Heart left ventricle (tissue), 13 donors: ENCODE measurements around the gene CDH19.

Source experiments
- CTCF ChIP-seq, 12 donors: fragments of 200-600 bp; sonication (generic) in 4 of 12; IDR thresholded peaks; one replicate each; pipeline versions ENCODE4 v1.5.0 to v1.8.0; 2018 to 2022; ENCODE audit warnings: antibody characterized with exemption in 12 of 12, mild to moderate bottlenecking in 5 of 12
- POLR2A ChIP-seq, 2 donors: fragments of 450-650 bp; IDR thresholded peaks; one replicate each; pipeline ENCODE4 v1.6.1; 2017; ENCODE audit warnings: antibody characterized with exemption in 2 of 2, mild to moderate bottlenecking in 2 of 2, moderate library complexity in 2 of 2
- donor health status: ischemic (EF 13 %, LVEDD 7.1; RV severe dilation, severe dysfunction).
- donor health status: DM: no; HTN: yes; CAD: no.
- donor health status: DM: no; HTN: no; CAD: no.
- donor health status: ischemic (EF 25% LVEDD 6.9; RV normal size, moderate dysfunction).
- donor health status: ischemic (EF 25% LVEDD 5.7; RV mildly dilated, moderate dysfunction).
- donor health status: ischemic (EF 35%, LVEDD 5.7; RV mildly dilated, moderate dysfunction).
- donor health status: nonischemic (EF 11% LVEDD 7.7; RV severe dilation, severe dysfunction).
- donor health status: DM: yes; HTN: yes; CAD: no.
- donor health status: PGD.
- donor health status: ischemic (EF 29% LVEDD 5.4; RV normal size, mild dysfunction).
- donor health status: nonischemic (EF 23%, LVEDD 6.1; RV moderate dilation, normal function).

GRCh38 chr18:66582211-66582610, 21.7 kb downstream of the CDH19 start:
- TF ChIP-seq CTCF (IDR thresholded peaks at IDR 0.05) (no peak), POLR2A (IDR thresholded peaks at IDR 0.05) (no peak)
